Measurements from ENCODE around the gene ICOSLG.
"Not testable (repeated sequence)": the region's sequence is repeated elsewhere in the genome, so short reads cannot be mapped to it uniquely, and the experiment has no call there.

Gene ICOSLG

GRCh38 chr21:44220674-44221073, 20.1 kb downstream of the ICOSLG start:
- FAIRE-seq = not testable (repeated sequence)

GRCh38 chr21:44218461-44218860, 22.3 kb downstream of the ICOSLG start:
- not testable (repeated sequence) for FAIRE-seq

DNA sequence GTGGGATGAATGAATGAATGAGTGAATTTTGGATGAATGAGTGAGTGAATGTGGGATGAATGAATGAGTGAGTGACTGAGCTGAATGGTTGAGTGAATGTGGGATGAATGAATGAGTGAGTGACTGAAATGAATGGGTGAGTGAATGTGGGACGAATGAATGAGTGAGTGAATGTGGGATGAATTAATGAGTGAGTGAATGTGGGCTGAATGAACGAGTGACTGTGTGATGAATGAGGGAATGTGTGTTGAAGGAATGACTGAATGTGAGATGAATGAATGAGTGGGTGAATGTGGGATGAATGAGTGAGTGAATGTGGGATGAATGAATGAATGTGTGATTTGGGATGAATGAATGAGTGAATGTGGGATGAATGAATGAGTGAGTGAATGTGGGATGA, 28.8 kb downstream of the ICOSLG start:
- FAIRE-seq = not testable (repeated sequence)

GRCh38 chr21:44211574-44211973, 29.2 kb downstream of the ICOSLG start:
- FAIRE-seq = not testable (repeated sequence)

DNA sequence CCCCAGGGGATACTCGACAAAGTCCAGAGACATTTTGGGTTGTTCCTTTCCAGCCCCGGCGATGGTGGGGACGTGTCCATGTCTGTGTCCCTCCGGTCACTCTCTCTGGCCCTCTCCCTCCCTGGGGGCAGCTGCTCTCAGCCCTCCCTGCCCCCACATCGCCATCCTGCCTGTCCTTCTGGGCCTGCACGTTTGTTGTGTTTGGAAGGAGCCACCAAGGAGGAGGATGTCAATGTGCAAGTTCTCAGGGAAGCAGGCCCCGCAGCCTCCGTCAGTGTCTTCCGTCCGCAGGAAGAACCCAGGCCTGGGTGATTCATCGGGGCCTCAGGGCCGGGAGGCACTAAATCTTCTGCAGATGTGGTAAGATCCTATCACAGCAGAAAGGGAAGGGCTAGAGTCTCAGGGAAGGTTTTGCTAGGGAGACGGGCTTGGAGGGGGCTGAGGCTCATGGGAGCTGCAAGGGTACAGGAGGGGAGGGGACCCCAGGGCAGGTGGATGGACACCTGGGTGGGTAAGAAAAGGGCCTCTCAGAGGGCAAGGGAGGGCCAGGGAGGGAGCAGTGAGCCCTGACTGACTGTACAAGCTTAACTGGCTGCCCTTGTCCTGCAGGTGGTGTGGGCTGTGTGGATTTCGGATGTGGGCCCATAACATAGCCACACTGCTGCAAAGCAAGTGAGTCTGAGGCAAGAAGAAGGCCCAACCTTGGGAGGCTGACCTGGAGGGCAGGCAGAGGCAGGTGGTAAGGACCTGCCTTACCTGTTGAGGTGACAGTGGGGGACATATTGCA, 32.7 kb downstream of the ICOSLG start:
- FAIRE-seq = not testable (repeated sequence)

- not testable (repeated sequence) for FAIRE-seq
Measured at GRCh38 chr21:44206698-44207676, 33.8 kb downstream of the ICOSLG start.

DNA sequence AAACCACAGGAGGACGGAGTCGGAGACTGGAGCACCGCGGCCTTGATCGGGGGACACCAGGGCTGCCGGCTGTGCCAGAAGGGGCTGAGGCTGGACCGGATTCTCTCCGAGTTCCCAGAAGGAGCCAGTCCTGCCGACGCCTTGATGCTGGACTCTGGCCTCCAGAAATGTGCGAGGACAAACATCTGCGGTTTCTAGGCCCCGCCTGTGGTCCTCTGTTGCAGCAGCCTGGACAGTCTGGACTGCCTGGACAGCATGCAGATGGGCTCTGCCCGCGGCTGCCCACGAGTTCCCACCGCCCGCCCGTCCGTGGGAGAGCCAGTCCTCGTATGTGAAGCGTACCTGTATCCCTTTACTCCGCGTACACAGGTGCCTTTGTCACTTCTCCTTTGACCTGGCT, 34.6 kb downstream of the ICOSLG start:
- FAIRE-seq = not testable (repeated sequence)

DNA sequence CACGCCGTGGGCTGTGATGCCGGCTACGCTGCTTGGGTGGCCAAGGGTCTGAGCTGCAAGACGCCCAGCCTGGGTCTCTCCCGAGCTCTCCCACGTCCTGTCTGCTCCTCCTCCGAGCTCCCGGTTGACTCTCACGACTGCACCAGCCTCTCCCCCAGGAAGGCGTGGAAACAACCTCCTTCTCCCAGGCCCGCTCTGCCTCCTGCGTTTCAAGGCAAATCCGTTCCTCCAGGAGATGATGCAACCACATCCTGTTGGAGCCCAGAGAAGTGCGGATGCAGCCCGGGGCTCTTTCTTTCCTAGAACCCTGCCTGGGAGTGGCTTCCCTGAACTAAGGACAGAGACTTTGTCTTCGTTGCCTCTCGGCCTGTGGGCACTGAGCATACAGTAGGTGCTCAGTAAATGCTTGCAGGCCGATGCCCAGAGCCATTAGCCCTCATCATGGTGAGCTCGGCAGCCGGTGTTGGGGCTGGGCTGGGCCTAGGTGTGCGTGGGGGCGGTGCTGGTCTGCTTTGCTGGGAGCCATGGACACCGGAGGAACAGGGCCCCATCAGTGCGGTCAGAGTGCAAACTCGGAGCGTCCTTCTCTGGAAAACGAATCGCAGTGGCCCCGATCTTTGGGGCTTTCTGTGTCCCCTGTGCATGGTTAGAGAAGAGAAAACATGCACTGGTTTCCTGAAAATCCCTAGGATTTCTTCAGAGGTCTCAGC, 38.0 kb downstream of the ICOSLG start:
- not testable (repeated sequence) for FAIRE-seq

GRCh38 chr21:44199997-44200396, 40.7 kb downstream of the ICOSLG start:
- FAIRE-seq = not testable (repeated sequence)

GRCh38 chr21:44199448-44199847, 41.3 kb downstream of the ICOSLG start:
- FAIRE-seq = no peak

DNA sequence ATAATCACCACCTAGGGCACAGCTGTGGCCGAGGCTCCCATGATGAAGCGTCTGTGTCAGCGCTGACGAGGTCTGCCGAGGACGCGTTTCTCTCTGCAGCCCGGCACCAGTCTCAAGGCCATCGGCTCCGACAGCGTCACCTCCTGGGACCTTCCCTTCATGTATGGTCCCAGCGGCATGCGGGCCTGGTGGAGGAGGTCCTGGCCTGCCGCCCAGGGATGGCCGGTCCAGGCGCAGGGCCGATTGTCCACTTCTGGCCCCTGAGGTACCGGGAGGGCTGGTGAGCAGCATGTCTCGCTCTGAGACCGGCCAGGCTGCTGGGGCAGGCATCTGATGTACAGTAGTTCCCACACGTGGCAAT, 43.6 kb downstream of the ICOSLG start:
- not testable (repeated sequence) for FAIRE-seq

DNA sequence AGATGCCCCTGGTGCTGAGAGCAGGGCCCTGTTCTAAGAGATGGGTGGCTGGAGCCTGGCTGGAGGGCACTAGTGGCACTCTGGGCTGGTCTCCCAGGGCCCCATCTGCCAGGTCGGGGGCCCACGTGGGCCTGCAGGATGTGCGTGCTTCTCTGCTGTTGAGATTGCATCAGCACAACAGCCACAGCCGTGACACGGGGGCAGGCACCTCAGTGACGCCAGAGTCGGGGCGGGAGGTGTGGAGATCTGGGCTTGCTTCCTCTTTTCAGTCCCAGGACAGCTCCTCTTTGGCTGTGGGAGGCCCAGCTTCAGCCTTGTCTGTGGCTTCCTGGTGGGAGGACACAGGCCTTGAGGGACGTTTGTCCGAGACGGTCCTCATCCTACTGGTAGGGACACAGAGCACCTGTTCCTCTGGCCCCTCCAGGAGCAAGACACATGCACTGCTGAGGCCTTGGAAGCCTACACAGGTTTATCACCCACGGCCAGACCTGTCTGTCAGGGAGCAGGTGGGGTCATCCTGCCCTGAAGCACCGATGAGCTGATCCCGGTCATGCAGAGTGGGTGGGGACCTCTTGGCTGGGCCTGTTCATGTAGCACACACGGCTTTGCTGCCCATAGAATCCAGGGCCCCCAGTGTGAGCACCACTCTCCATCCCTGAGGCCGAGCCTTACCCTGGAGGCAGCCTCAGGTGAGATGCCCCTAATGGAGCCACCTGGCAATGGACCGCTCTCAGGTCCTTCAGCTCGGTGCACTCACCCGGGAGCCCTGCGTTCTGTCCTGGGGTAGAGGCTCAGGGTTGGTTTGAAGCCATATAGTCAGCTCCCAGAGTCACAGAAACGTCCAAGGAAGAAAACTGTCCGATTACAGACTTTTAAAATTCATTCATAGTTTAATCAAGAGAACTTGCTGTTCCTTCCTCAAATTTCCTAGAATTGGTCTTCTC, 44.3 kb downstream of the ICOSLG start:
- not testable (repeated sequence) for FAIRE-seq

GRCh38 chr21:44194888-44195287, 45.9 kb downstream of the ICOSLG start:
- FAIRE-seq = not testable (repeated sequence)

GRCh38 chr21:44194451-44194850, 46.3 kb downstream of the ICOSLG start:
- not testable (repeated sequence) for FAIRE-seq

- FAIRE-seq = not testable (repeated sequence)
Measured at GRCh38 chr21:44193108-44193507, 47.6 kb downstream of the ICOSLG start.

DNA sequence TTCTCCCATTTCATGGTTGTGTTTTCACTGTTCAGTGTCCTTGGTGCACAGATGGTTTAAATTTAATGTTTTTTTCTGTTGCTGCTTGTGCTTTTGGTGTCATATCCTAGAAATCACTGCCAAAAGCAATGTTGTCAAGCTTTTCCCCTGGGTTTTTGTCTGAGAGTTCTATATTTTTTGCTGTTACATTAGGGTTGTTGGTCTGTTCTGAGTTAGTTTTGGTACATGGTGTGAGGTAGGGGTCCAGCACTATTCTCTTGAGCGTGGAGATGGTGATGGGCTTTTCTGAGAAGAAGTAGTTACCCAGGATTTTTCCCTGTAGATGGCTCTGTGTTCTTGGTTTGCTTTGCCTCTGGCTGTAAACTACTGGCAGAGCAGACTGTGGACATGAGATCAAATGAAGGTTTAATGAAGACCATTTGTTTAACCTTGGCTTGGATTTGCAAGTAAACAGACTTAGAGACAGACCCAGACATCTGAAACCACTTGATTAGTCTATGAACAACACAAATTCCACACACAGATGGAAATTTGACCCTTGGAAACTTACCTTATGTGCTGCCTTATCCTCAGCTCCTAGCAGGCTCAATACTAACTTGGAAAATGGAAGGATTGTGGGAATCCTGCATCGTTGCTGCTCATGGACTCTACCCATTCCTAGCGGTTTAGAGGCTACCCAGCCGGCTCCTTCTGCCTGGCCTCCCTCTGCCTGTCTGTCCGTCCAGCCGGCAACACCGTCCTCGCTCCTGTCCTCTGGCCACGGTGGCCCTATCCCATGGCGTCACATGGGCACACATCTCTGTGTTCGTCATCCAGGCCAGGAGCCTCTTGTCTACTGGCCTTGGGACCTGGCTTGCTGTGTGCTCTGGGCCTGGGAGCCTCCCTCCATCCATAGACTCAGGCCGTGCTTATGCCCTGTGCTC, 50.1 kb downstream of the ICOSLG start:
- not testable (repeated sequence) for FAIRE-seq

- not testable (repeated sequence) for FAIRE-seq
Measured at GRCh38 chr21:44184862-44185261, 55.9 kb downstream of the ICOSLG start.

DNA sequence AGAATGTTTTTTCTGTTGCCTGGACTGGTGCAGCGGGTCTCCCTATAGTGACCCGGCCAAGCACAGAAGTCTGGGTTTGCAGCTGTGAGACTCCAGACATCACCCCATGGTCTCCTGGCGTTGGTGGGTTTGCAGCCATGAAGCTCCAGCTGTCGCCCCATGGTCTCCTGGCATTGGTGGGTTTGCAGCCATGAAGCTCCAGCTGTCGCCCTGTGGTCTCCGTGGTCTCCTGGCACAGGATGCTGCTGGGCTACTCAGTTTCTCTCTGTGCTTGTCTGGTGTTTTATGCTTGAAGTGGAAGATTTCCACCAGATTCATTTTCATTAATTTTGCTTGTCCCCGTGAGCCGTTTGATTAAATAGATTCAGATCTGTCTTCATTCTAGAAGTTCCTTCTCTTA, 58.5 kb downstream of the ICOSLG start:
- FAIRE-seq = not testable (repeated sequence)

GRCh38 chr21:44181506-44181905, 59.2 kb downstream of the ICOSLG start:
- not testable (repeated sequence) for FAIRE-seq

- not testable (repeated sequence) for FAIRE-seq
Measured at GRCh38 chr21:44176127-44176526, 64.6 kb downstream of the ICOSLG start.
